ENCODE data around the gene STAT5A. TPM values are rescaled to one million over a fixed set of nuclear protein-coding genes. Genes with fewer than 3 reads are reported as not detected.
A peak's percentile ranks its signal among the peaks of the same experiment; 100 is the strongest.

The STAT5A gene
- total and polyA plus RNA-seq, 2 experiments from 2014 or later, result 2.3 to 18.1 TPM

DNA sequence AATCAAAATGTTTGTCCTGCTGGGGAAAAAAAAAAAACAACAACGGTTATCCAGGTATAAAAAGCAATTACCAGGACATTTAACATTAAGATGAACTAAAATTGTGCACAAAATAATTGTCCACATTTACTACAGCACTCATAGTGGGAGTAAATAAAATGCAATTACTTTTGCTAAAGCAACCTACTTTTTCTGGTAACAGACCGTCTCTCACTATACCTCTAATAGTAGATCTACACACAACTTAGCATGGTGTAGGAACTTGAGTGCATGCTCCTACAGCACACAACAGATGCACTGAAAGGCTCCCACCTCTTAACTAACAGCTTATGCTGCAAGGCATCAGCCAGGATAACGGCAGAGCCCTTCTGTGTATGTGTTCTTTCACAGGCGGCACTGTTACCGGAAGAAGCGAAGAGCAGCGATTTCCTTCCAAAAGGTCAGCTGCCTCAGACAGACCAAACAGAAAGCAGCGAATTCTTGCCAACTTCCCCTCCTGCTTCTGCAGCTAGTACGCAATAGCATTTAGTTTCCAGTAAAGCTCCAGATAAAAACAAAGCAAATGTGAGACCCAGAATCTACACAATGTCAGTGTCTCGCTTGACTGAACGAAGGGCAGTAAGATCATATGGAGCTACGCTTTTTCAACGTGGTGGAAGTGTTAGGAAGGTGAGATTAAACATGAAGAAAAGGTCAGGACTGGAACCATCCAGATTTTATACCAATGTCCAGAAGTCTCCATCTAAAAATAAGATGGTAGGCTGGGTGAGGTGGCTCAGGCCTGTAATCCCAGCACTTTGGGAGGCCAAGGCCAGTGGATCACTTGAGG, 39.7 kb upstream of the STAT5A start:
- Mint-ChIP-seq H3K9me3 (no peaks in the 10 kb centered on the region), H3K27ac (no peak overlapping the region), H3K4me3 (no peak overlapping the region), H3K36me3 (ENCODE audit: low read depth) (no peaks in the 10 kb centered on the region), H3K27me3 (ENCODE audit: insufficient read depth, low read depth, poor library complexity) (no peaks in the 10 kb centered on the region), H3K4me1 (peaks cover 14% of the 10 kb centered on the region)
- Histone ChIP-seq H3K36me3 (ENCODE audit: insufficient read depth) (no peaks in the 10 kb centered on the region), H3K4me2 (no peak overlapping the region), H3K79me2 (replicated peaks; ENCODE audit: insufficient read depth) (peaks cover 74% of the 10 kb centered on the region), H3F3A (replicated peaks; ENCODE audit: low read depth) (no peaks in the 10 kb centered on the region), H3K9me2 (ENCODE audit: insufficient read depth) (no peaks in the 10 kb centered on the region), H4K20me1 (replicated peaks; ENCODE audit: insufficient read depth) (no peaks in the 10 kb centered on the region), H2AFZ (no peak overlapping the region), H3K4me3 (no peak overlapping the region), H3K27me3 (ENCODE audit: insufficient read depth) (no peaks in the 10 kb centered on the region), H3K4me1 (ENCODE audit: insufficient read depth) (peaks cover 7% of the 10 kb centered on the region), H3K27ac (ENCODE audit: low read depth) (0 out of 2 replicates have a peak overlapping the region, but pooled peaks have one; percentile 3)
- DNase-seq (ENCODE audit: low spot score), result peak; percentile 32
- ATAC-seq, result peak; percentile 66
- no peak for TF ChIP-seq STAT1 (IDR thresholded peaks at IDR 0.05; ENCODE audit: unreplicated experiment)

DNA sequence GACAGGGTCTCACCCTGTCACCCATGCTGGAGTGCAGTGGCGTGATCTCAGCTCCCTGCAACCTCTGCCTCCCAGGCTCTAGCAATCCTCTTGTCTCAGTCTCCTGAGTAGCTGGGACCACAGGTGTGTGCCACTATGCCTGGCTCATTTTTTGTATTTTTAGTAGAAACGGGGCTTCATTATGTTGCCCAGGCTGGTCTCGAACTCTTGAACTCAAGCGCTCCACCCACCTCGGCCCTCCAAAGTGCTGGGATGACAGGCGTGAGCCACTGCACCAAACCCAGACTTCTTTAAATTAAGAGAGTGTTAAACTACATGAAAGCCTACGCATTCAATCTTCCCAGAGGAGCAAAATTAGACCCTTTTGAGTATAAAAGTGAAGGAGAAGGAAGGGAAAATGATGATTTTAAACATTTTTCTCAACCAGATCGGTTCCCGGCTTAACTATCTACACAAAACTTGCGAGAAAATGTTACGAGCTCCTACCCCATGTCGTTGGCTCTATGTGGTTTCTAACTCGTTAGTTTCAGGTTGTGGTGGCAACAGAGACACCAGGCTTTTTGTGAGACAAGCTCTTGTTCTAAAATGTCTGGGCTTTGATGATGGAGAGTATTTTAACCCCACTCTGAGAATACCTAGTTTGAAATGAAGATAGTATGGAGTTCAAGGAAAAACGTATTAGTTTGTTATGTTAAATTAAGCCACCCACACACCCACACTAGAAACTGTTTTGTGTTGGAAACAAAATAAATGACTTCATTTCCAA, 38.4 kb upstream of the STAT5A start:
- H3K27ac ChIP-seq (ENCODE audit: low read depth), result no peak overlapping the region; the same call in 1 of the 2 replicates
- H3K4me3 ChIP-seq, result no peak overlapping the region
- H3K9me2 ChIP-seq (ENCODE audit: insufficient read depth), result no peaks in the 10 kb centered on the region
- no peak overlapping the region for H3K4me3 Mint-ChIP-seq
- no peaks in the 10 kb centered on the region; the same call in 2 of the 3 replicates for H3K9me3 Mint-ChIP-seq
- H3K4me1 ChIP-seq (ENCODE audit: insufficient read depth), result peaks cover 7% of the 10 kb centered on the region; the same call in 1 of the 2 replicates
- peaks cover 71% of the 10 kb centered on the region for H3K79me2 ChIP-seq (replicated peaks; ENCODE audit: insufficient read depth)
- ATAC-seq (no peak), DNase-seq (ENCODE audit: low spot score) (no peak)
- no peak overlapping the region for H3K4me2 ChIP-seq
- no peaks in the 10 kb centered on the region for H3K36me3 Mint-ChIP-seq (ENCODE audit: low read depth)
- no peaks in the 10 kb centered on the region for H3K27me3 Mint-ChIP-seq (ENCODE audit: insufficient read depth, low read depth, poor library complexity)
- no peak overlapping the region for H3K27ac Mint-ChIP-seq
- H2AFZ ChIP-seq, result no peak overlapping the region
- H3K27me3 ChIP-seq (ENCODE audit: insufficient read depth), result no peaks in the 10 kb centered on the region
- peaks cover 16% of the 10 kb centered on the region for H3K4me1 Mint-ChIP-seq
- H3K36me3 ChIP-seq (ENCODE audit: insufficient read depth), result no peaks in the 10 kb centered on the region
- H3F3A ChIP-seq (replicated peaks; ENCODE audit: low read depth), result no peaks in the 10 kb centered on the region
- H4K20me1 ChIP-seq (replicated peaks; ENCODE audit: insufficient read depth), result no peaks in the 10 kb centered on the region
- TF ChIP-seq CREB1 (CRISPR knock-in tag; IDR thresholded peaks at IDR 0.05; ENCODE audit: low read depth), result no peak
- no peak for TF ChIP-seq ZNF462 (CRISPR knock-in tag; IDR thresholded peaks at IDR 0.05)
- TF ChIP-seq POLR2AphosphoS5 (IDR thresholded peaks at IDR 0.05; ENCODE audit: low read depth), result no peak
- TF ChIP-seq JUNB (IDR thresholded peaks at IDR 0.05; ENCODE audit: unreplicated experiment), result no peak
- no peak for TF ChIP-seq EZH2 (IDR thresholded peaks at IDR 0.05; ENCODE audit: low read depth, unreplicated experiment)
- no peak for TF ChIP-seq EZH2phosphoT487 (IDR thresholded peaks at IDR 0.05; ENCODE audit: unreplicated experiment)
- TF ChIP-seq REST (IDR thresholded peaks at IDR 0.05; ENCODE audit: unreplicated experiment), result no peak
- TF ChIP-seq ZNF114 (CRISPR knock-in tag; IDR thresholded peaks at IDR 0.05), result no peak
- TF ChIP-seq ZNF331 (CRISPR knock-in tag; IDR thresholded peaks at IDR 0.05; ENCODE audit: low read depth), result no peak

All from GM23338 (cell line).